Measurements from ENCODE around the gene LTC4S.
"Not testable (repeated sequence)": the region's sequence is repeated elsewhere in the genome, so short reads cannot be mapped to it uniquely, and the experiment has no call there.

Gene LTC4S

DNA sequence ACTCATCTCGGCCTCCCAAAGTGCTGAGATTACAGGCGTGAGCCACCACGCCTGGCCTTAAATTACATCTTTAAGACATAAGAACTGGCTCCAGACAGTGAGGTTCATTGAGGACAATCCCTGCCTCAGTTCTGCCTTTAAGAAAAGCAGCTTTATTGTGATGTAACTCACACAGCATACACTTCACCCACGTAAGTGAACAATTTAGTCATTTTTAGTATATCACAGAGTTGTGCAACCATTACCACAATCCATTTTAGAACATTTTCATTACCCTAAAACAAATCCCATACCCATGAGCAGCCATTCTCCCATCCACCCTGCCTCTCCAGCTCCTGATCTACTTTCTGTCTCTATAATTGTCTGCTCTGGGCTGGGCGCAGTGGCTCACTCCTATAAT, 24.0 kb upstream of the LTC4S start:
- no peak for DNase-seq (ENCODE audit: low read depth in 2 of 2)

DNA sequence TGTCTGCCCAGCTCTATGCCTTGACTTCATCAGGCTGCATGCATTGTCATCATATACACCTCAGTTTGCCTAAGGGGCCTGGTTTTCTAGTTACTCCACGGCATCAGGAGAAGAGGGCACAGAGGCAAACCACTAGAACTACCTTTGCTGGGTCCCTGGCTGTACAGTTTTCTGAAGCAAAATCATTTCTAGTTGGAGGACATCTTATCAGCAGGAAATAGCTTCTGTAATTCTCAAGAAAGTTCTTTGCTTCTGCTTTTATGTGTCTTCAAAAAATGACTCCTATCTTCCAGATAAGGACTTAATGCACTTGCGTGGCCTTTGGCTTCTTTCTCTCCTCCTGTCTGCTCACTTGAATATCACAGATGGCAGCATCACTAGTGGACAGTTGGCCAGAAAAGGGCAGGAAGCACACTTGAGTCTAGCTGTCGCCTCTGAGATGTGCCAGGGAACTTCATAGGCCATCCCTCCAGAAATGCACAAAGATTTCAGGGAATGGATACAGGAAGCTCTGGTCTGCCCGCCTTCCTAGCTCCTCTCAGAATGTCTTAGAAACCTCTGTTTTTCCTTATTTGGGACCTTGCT, 22.4 kb upstream of the LTC4S start:
- DNase-seq (ENCODE audit: low read depth in 2 of 2): no peak

DNA sequence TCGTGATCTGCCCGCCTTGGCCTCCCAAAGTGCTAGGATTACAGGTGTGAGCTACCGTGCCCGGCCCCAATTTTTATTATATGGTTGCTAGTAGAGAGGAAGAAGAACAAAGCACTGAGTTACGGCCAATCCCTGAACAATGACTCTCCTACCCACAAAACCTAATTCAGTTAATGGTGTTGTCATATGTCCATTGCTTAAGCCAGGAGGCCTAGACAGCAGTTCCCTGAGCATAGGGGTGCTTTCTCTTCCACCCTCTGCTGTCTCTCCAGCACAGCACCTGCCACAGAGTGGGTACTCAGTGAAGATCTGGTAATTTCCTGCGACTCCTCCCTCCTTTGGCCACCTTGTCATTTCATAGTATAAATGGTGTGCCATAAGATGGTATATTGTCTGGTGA, 21.4 kb upstream of the LTC4S start:
- DNase-seq (ENCODE audit: low read depth in 2 of 2): no peak

DNA sequence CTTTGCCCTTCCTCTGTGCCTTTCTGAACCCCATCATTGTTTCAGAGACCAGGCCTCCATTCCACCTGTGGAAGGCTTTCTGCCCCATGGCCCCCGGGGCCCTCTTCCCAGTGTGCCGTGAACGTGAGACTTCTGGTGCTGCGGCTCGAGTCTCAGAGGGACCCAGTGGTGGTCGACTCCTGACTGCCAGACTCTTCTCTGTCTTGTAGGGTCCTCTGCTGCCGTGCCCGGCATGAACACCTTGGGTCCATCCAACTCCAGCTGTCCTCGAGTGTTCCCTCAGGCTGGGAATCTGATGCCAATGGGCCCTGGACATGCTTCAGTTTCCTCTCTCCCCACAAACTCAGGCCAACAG, 20.1 kb upstream of the LTC4S start:
- no peak for DNase-seq (ENCODE audit: low read depth in 2 of 2)

DNA sequence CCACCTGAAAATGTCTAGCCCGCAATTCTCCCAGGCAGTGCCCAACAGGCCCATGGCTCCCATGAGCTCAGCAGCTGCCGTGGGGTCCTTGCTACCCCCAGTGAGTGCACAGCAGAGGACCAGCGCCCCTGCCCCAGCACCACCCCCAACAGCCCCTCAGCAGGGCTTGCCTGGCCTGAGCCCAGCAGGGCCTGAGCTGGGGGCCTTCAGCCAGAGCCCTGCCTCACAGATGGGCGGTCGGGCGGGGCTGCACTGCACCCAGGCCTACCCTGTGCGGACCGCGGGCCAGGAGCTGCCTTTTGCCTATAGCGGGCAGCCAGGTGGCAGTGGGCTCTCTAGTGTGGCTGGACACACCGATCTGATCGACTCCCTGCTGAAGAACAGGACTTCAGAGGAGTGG, 19.3 kb upstream of the LTC4S start:
- no peak for DNase-seq (ENCODE audit: low read depth in 2 of 2)

DNA sequence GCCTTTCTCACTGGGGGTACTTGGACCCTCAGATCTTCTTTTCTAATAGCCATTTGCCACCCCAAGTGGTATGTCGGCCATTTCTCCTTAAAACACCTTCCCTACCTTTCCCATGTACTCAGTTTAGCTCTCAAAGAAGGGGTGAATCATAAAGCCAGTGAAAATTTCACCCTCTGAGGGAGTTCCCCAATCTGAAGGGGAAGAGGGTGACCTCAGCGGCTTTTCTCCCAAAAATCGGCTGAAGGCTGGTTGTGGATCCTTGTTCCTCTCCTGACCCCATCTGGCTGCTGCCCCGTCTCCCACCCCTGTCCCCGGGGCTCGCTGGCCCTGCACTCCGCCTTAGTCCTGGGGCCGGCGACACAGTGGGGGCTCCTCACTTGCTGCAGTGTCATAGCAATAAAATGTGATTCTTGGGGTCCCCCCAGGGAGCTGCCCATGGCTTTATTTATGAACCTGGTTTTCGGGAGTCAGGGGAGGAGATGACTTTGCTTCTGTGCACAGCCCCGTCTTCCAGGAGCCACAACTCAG, 17.3 kb upstream of the LTC4S start:
- no peak for DNase-seq (ENCODE audit: low read depth in 2 of 2)

DNA sequence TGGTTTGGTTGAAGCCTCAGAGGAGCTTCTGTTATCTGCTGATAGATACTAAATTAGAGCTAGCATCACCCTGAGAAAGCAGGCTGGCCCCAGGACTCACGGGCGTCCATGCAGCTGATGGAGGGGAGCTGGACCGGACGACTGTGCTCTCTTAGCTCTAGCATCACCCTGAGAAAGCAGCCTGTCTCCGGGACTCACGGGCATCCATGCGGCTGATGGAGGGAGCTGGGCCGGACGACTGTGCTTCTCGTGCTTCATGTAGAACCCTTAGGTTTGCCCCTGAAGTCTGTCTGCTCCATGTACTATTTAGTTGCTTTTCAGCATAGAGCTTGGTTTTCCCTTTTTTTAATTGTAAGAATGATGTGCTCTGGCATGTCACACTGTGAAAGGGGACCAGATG, 16.3 kb upstream of the LTC4S start:
- no peak for DNase-seq (ENCODE audit: low read depth in 2 of 2)

DNA sequence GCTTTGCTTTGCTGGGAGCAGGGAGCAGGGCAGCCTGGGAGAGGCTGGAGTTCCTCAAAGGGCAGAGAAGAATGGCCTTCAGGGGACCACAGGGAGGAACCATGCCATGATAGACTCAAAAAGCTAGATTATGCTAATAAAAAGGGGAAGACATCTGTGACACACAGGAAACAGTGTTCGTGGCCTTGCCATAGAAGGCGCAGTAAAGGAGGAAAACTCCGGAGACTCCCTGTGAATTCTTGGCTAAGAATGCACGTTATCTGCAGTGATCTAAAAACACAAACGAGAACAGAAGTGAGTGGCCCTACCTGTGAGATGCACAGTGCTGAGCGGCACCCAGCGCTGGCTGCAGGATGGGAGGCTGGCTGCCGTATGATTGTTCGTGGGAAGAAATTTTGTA, 15.9 kb upstream of the LTC4S start:
- no peak for DNase-seq (ENCODE audit: low read depth in 2 of 2)

DNA sequence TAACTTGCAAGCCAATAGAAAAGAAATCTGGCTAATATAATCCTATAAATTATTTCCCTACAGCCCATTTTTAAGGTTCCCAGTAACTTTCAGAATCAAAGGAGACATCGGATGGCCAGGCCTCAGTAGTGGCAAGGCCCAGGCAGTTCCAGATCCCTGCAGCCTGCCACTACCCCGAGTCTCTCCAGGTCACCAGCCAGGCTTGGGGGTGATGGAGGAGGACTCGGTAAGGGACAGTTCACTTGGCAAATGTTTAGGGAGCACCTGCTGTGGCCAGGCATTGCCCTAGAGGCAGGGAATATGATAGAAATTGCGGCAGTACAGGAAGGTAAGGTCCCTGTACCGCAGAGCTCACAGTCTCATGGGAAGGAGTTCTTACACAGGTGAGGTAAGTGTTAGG, 15.2 kb upstream of the LTC4S start:
- DNase-seq (ENCODE audit: low read depth in 2 of 2): no peak

DNA sequence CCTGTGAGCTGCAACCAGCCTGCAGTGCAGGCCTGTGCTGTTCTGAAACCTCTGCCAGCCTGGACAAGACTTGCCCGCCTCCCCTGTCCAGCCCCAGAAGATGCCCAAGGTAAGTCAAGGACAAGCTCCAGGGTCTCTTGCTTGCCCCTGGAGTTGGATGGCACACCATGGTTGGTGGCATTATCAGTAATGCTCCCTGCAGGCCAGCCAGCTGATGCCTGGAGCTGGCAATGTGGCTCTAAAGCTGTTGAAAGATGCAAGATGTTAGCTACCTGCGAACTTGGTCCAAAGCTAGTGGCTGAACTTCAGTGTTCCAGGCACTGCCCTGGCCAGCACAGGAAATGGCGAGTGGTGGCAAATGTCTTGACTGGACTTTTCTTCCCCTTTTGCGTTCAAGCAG, 14.0 kb upstream of the LTC4S start:
- no peak for DNase-seq (ENCODE audit: low read depth in 2 of 2)

DNA sequence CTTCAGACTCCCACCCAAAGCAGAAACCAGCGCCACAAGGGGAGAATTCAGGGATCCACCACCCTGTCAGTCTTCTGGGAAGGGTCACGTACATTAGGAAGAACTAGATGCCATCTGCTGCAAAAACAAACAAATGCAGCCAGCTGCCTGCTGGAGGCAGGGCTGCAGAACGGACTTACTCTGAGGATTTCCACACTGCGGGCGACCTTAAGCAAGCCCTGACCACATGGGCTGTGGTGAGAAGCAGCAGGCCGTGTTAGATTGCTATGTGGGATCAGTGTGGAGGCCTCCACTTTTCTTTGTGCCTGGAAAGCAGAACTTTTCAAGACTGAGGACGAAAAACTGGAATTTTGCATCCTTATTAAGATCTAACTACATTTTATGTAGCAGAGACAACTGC, 13.4 kb upstream of the LTC4S start:
- no peak for DNase-seq (ENCODE audit: low read depth in 2 of 2)

DNA sequence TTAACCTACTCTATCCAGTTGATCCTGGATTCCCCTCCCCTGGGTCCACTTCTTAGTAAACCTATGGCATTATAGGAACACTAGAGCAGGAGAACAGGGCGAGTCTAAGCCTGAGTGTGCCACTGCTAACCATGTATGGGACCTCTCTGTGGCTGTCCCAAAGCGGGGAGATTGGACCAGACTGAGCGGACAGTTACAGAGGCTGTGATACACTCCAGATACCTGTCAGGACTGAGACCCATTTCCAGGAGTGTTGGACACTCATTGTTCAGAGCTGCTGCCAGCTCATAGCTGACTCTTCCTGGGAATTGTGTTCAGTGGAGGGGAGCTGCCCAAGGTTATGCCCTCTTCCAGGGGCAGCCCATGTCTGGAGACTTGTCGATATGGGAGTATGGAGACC, 11.9 kb upstream of the LTC4S start:
- no peak for DNase-seq (ENCODE audit: low read depth in 2 of 2)

DNA sequence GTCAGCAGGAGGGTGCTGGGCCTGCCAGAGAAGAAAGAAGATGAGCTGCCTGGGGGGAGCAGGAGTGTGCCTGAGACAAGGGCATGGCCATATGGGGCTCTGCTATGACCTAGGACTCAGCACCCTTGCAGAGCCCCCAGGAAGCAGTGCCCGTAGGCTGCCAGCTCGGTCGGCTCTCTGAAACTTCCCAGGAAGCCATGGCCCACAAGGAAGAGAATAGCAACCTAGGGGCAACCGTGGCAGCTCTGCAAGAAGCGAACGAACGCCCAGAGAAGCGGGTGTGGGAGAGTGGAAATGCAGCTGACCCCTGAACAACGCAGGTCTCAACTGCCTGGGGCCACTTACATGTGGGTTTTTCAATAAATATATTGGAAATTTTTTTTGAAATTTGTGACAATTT, 10.7 kb upstream of the LTC4S start:
- DNase-seq (ENCODE audit: low read depth in 2 of 2): no peak

DNA sequence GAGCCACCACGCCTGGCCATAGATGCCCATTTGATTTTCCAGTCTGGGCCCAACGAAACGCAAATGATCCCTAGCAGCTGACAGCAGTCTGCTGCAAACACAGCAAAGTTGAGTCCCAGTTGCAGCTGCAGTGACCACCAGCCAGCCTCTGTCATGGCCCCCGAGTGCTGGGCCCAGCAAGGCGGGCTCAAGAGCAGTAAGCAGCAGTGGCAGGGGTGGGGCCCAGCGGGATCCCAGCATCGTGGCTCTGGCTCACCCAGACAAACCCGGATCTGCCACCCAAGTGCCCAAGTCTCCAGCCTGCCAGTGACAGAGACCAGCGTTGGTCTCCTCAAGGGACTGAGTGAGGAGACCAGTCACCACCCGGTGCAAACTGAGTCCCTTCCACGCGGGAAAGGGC, 6.9 kb upstream of the LTC4S start:
- no peak for DNase-seq (ENCODE audit: low read depth in 2 of 2)

DNA sequence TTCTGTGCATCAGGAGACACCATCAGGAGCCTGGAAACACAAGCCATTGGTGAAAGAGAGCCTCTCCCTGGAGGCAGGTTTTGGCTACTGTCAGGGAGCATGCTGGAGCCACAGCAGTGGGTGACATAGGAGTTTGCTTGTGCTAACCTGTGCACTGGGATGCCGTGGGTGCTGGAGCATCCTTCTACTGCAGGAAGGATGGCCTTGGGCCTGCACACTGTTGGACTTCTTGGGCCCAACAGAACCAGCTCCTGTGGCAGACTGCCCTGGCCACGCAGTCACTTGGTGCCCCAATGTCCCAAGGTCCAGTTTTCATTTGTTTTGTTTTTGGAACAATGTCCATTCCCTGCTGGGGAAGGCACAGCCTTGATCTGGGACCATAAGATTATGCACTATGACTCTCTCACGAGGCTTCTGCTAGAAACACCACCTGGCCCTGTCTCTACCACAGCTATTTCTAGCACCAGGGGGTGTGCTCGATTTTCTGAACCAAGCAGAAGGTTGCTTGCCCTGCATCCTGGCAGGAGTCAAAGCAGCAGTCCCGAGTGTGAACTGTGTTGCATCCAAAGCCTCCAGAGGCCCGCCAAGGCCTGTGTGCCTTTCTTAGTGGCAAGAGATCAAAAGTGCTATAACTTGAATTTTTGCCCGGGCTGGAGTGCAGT, 5.5 kb upstream of the LTC4S start:
- no peak for DNase-seq (ENCODE audit: low read depth in 2 of 2)

DNA sequence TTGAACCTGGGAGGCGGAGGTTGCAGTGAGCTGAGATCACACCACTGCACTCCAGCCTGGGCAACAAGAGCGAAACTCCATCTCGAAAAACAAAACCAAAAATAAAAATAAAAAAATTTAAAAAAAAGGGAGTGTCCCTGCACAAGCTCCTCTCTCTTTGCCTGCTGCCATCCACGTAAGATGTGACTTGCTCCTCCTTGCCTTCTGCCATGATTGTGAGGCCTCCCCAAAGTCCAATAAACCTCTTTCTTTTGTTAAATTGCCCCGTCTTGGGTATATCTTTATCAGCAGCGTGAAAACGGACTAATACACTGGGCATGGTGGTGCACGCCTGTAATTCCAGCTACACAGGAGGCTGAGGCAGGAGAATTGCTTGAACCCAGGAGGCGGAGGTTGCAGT, 4.5 kb upstream of the LTC4S start:
- DNase-seq (ENCODE audit: low read depth in 2 of 2): not testable (repeated sequence)

DNA sequence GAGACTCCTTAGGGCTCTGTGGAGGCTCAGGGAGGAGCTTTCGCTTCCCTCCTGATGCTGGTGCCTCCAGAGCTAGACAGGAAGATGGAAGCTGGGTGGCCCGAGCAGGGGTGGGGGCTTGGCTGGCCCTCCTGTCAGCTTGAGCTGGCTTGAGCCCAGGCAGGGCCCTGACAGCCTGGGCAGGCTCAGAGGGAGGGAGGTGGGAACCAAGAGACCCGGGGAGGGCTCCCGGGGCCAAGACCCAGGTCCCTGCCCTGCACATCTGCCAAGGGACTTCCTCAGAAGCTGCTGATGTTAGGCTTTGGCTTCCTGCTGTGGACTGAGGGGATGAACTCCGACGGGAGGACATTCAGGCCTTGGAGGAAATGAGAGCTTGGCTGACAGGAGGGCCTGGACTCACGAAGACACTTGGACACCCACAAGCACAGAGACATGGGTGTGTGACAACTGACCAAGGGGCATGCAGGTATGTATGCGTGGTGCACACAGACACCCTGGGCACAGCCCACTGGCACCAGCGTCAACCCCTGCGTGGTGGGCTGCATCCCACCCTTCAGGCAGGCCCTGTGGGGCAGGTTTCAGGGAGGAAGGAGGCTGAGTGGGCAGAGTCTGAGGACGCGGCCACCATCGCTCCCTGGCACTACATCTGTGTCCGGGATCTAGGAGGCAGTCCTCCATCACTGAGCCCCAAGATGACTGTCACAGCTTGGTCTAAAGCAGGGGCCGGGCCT, 1.7 kb upstream of the LTC4S start:
- no peak for DNase-seq (ENCODE audit: low read depth in 2 of 2)

DNA sequence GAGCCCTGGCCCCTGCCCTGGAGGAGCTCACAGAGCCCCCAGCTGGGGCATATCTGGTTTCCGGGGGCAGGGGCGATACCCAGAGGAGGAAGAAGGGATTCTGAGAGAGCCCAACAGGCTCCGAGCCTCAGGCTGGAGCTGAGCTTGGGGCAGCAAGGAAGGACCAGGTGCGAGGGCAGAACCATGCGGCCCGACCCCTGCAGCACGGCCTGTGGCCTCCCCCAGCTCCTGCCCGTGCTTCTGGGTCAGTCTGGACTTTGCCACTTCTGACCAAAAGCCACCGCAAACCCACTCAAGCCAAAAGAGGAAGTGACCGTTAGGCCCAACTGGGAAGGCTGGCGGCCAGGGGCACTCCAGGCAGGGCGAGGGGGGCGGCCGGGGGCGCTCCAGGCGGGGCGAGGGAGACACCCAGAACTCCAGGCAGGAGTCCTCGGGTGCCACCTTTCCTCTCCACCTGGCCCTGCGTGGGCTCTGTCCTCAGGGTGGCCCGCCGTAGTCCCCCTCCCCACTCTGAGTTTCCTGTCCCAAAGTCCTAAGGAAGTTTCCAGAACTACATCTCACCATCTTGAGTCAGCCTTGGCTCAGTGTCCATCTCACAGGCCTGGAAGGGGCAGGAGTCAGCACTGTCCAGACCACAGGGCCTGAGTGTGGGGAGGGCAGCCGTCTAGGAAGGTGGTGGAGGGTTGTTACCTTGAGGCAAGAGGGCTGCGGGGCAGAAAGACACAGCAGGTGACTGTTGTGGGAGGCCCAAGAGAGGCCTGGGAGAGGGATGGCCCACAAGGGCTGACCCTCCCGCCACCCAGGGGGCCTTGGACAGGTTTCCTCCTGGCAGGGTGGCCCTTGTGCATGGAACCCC, 946 bp upstream of the LTC4S start:
- DNase-seq (ENCODE audit: low read depth in 2 of 2): no peak

DNA sequence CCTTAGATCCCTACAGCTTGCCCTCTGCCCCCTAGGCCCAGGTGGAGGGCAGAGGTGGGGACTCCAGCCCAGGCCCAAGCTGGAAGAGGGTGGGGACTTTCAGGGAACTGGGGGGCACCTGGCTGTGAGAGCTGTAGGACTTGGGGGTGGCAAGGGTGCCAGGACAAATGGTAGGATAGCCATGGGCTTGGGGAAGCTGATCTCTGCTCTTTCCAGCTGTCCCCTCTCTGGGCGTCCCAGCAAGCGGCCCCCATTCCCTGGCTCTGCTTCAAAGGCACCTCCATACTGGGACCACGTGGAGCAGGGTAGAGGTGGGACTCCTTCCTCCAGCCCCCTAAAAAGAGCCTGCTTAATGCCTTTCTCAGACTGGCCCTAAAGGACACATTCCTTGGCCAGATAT, 385 bp downstream of the LTC4S start:
- DNase-seq (ENCODE audit: low read depth in 2 of 2): no peak

DNA sequence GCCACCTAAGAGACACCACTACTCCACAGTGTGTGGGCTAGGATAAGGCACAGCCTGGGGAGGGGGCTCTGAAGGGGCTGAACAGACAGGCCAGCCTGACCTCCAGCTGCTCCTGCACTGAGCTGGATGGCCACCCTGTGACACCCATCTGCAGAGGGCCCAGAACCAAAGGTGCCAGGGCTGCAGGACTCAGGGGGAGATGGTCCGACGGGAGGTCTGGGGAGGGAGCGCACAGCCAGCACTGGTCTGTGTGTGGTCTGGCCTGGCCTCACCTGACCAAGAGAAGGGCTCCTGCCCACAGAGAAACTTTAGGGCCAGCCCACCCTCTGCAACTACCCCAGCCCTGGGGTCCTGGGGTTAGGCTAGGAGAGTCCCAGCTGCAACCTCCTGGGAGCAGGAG, 789 bp downstream of the LTC4S start:
- DNase-seq (ENCODE audit: low read depth in 2 of 2): no peak

DNA sequence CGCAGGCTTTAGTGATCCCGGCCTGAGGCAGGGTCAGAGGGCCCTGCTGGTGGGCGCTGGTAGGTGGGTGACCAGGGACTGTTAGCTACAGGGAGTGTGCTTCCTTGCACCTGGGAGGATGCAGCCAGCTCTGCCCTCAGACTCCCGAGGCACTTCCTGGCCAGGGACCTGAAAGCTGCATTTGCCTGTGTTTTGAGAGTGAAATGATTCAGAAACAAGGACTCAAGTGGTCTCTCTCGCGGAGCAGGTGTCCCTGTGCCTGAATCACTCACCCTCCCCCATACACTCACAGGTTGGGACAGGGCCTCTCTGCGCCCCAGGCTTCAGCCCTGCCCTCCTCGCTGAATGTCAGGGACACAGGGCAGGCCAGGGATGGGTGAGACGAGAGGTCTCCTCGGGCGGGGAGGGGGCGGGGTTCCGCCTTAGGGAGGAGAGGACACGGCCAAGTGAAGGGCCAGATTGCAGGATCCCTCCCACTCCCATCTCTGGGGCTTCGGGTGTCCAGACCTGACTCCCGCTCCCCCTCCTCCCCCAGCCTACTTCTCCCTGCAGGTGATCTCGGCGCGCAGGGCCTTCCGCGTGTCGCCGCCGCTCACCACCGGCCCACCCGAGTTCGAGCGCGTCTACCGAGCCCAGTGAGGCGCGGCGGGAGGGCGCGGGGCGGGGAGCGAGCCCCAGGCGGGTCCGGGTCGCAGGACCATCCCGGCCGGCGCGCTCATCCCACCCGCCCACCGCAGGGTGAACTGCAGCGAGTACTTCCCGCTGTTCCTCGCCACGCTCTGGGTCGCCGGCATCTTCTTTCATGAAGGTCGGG, 1.5 kb downstream of the LTC4S start:
- no peak for DNase-seq (ENCODE audit: low read depth in 2 of 2)
